Subcutaneous abdominal adipose tissue (tissue), 5 donors: Measurements from ENCODE around the gene ADAMTS17.

ENCODE experiments used
- H3K27ac ChIP-seq: one replicate; pipeline ENCODE4 v1.7.0; 2013; ENCODE audit warnings: low read depth, mild to moderate bottlenecking, inconsistent platforms, low read length, moderate library complexity
- H3K27me3 ChIP-seq, 5 donors: one replicate each; pipeline ENCODE4 v1.7.0; 2013; ENCODE audit warnings: low read length in 5 of 5, inconsistent platforms in 1 of 5; ENCODE audit not compliant: control insufficient read depth in 5 of 5, insufficient read depth in 4 of 5
- H3K36me3 ChIP-seq, 5 donors: one replicate each; pipeline ENCODE4 v1.7.0; 2013; ENCODE audit warnings: low read length in 5 of 5; ENCODE audit not compliant: control insufficient read depth in 5 of 5, insufficient read depth in 5 of 5
- H3K4me1 ChIP-seq, 5 donors: one replicate each; pipeline ENCODE4 v1.7.0; 2013; ENCODE audit warnings: low read length in 5 of 5, mild to moderate bottlenecking in 3 of 5, moderate library complexity in 1 of 5; ENCODE audit not compliant: control insufficient read depth in 5 of 5, insufficient read depth in 5 of 5
- H3K4me3 ChIP-seq, 5 donors: one replicate each; pipeline ENCODE4 v1.7.0; 2013; ENCODE audit warnings: low read length in 5 of 5, low read depth in 1 of 5
- H3K9ac ChIP-seq, 5 donors: one replicate each; pipeline ENCODE4 v1.7.0; 2013; ENCODE audit warnings: low read length in 5 of 5, mild to moderate bottlenecking in 4 of 5, moderate library complexity in 3 of 5
- H3K9me3 ChIP-seq, 5 donors: one replicate each; pipeline ENCODE4 v1.7.0; 2013; ENCODE audit warnings: low read length in 5 of 5; ENCODE audit not compliant: control insufficient read depth in 5 of 5
- donor health status: healthy.
- donor health status: healthy.
- donor health status: healthy.
- donor health status: healthy.
- donor health status: healthy.

The ADAMTS17 gene

DNA sequence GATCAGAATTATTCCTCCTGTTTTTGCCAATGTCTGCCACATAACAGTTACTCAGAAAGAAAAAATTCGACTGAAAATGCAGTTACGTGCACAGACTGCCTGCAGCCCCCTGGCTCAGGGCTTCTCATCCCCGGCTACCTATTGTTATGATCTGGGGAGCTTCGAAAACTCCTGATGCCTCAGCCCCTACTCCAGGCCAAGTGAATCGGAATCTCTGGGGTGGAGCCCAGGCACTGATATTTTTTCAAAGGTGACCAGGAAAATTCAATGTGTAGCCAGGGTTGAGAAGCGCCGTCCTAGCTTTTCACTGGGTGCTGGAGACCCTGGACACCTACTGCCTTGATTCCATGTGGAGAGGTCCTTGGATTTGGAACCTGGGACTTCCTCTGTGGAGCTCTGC, 8.5 kb downstream of the ADAMTS17 start:
- Histone ChIP-seq H3K36me3 (no peaks in the 10 kb centered on the region), H3K27ac (no peak overlapping the region), H3K9me3 (no peaks in the 10 kb centered on the region), H3K27me3 (peaks cover 0 to 4% (median 0%) of the 10 kb centered on the region in 5 donors), H3K4me3 (no peak overlapping the region), H3K9ac (no peak overlapping the region), H3K4me1 (no peaks in the 10 kb centered on the region)

DNA sequence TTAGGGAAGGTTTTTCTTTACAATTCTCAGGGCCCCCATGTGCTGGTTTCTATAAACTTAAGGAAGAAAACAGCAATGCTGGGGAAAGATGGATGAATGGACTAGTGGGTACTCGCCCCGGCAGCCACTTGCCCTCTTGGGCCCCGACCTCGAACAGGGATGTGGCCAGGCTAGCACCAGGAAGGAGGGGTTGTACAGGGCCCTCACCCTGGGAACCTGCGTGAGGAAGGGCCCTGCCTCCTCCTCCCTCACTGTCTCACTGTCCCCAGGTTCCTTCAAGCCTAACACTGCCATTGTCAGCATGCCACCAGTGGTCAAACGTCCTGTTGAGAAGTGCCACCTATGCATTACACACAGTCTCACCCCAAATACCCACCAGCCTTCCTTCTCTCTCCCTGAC, 9.1 kb downstream of the ADAMTS17 start:
- Histone ChIP-seq H3K27me3 (peaks cover 0 to 4% (median 0%) of the 10 kb centered on the region in 5 donors), H3K4me1 (no peaks in the 10 kb centered on the region), H3K4me3 (no peak overlapping the region), H3K9ac (no peak overlapping the region), H3K36me3 (no peaks in the 10 kb centered on the region), H3K27ac (no peak overlapping the region), H3K9me3 (no peaks in the 10 kb centered on the region)

DNA sequence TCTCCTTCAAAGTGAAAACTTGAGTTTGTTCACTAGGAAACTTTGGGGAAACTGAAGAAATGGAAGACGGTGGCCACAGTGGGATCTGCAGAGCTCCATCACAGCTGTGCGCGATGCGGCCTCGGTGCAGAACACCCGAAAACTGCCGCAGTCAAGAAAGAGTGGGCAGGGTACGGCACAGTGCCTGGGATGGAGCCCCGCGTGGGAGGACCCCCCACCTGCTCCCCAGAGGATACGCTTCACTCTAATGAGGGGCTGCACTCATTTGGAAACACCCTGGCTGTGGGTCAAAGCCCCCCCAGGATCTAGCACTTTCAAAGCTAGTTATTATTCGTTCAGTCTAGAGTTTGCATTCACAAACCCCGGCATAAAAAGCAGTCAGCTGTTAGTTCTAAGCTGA, 9.5 kb downstream of the ADAMTS17 start:
- Histone ChIP-seq H3K36me3 (no peaks in the 10 kb centered on the region), H3K9me3 (no peaks in the 10 kb centered on the region), H3K27me3 (peaks cover 0 to 4% (median 0%) of the 10 kb centered on the region in 5 donors), H3K9ac (no peak overlapping the region), H3K27ac (no peak overlapping the region), H3K4me3 (no peak overlapping the region), H3K4me1 (no peaks in the 10 kb centered on the region)

DNA sequence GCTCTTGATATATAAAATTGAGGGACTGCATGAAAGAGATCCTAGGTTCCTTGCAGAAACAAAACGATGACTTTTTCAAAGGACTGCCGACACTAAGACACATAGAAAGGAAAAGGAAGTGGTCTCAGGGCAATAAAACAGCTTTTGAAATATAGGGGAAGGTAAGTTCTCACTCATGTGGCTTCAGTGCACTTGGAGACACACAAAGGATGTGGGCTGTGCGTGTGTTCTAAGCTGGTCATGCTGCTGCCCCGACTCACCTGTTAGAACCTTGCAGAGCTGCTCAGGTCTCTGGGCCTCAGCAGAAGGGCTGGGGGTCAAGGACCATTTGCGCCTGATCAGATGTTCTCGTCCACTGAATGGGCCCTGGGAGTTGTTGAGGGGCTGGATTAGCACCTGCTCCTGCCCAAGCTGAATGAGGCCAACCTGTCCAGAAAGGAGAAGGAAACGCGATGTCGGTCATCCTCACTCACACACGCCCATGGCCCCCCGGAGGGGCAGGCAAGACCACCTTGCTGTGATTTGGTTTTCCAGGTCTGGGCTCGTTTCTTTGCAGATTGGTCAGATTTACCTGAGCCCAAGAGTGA, 11.1 kb downstream of the ADAMTS17 start:
- Histone ChIP-seq H3K4me3 (no peak overlapping the region), H3K36me3 (no peaks in the 10 kb centered on the region), H3K9ac (no peak overlapping the region), H3K9me3 (no peaks in the 10 kb centered on the region), H3K27me3 (peaks cover 0 to 4% (median 0%) of the 10 kb centered on the region in 5 donors), H3K27ac (no peak overlapping the region), H3K4me1 (no peaks in the 10 kb centered on the region)

DNA sequence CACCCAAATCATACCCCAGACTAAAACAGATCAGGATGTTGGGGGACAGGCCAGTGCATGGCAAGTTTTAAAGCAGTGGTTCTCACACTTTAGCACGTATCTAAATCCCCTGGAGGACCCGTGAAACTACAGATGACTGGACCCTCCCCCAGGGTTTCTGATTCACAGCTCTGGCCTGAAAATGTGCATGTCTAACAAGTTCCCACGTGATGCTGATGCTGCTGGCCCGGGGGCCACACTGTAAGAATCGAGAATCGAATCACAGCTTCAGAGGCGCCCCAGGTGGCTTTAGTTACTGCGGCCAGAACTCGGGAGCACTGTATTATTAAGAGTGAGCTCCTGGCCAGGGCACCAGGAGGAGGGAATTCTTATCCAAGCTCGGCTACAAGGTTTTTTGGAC, 11.6 kb downstream of the ADAMTS17 start:
- Histone ChIP-seq H3K27me3 (peaks cover 0 to 4% (median 0%) of the 10 kb centered on the region in 5 donors), H3K27ac (no peak overlapping the region), H3K4me3 (no peak overlapping the region), H3K9ac (no peak overlapping the region), H3K9me3 (peaks cover 0 to 3% (median 0%) of the 10 kb centered on the region in 5 donors), H3K36me3 (no peaks in the 10 kb centered on the region), H3K4me1 (no peaks in the 10 kb centered on the region)

DNA sequence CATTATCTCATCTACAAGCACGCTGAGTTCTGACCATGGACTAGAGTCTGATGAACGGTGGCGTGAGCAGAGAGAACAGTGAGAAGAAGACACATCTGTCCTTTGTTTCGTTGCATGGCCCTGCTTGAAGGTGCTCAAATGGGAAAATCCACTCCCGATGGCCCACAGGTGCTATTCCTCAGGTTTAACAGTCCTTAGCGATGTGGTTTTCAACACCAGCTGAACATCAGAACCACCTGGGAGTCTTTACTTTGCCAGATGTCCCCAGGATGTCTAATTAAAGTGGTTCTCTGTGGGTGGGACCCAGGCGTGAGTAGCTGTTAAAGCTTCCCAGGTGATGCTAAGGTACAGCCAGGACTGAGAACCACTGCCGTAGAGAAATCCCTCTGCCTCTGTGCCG, 13.0 kb downstream of the ADAMTS17 start:
- Histone ChIP-seq H3K36me3 (no peaks in the 10 kb centered on the region), H3K4me3 (no peak overlapping the region), H3K9me3 (peaks cover 0 to 3% (median 0%) of the 10 kb centered on the region in 5 donors), H3K4me1 (no peaks in the 10 kb centered on the region), H3K27ac (no peak overlapping the region), H3K27me3 (no peaks in the 10 kb centered on the region), H3K9ac (no peak overlapping the region)

DNA sequence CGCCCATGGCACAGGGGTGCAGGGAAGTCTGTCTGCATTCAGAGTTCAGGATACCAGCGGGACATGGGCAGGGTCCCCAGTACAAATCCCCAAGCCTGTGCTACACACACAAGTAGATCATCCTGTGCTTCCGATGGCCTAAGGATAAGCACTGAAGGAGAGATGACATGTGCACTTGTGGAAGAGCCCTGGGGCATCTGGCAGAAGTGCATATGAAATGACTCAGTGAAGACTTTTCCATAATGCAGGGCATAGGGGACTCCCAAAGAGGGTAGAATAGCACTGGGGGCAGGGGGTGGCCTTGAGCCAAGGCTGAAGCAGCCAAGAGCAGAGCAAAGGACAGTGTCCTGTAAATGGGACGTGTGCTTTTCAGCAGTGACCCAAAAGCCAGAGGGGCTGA, 22.9 kb downstream of the ADAMTS17 start:
- no peak overlapping the region for H3K9ac ChIP-seq
- peaks cover 0 to 12% (median 3%) of the 10 kb centered on the region in 5 donors for H3K9me3 ChIP-seq
- no peak overlapping the region for H3K27ac ChIP-seq
- H3K36me3 ChIP-seq: no peaks in the 10 kb centered on the region
- no peaks in the 10 kb centered on the region for H3K27me3 ChIP-seq
- no peak overlapping the region for H3K4me3 ChIP-seq
- H3K4me1 ChIP-seq: no peaks in the 10 kb centered on the region

DNA sequence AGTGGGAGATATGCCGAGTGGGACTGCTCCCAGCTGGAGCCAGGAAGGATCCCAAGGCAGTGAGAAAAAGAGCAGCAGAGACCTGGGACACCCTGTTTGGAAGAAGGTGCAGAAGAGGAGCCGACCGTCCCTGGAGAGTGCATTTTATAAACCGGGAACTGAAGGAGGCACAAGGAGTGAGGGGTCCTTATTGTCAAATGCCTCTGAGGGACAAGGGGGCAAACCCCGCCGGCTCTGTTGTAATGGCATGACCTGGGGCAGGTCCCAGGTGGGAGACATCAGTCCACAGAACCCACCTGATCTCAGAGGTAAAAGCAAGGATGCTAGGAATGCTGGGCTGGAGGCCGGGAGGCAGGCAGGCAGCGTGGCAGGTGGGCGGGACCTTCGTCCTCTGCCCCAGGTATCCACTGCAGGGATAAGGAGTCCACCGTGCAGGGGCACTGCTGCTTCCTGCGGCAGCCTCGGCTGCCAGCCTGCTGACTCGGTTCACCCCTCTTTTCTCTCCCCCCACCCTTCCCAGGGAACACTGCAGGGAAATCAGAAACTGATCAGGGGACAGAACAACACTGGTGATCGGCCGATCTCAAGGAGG, 26.9 kb downstream of the ADAMTS17 start:
- H3K36me3 ChIP-seq: no peaks in the 10 kb centered on the region
- H3K4me1 ChIP-seq: peaks cover 8 to 17% (median 13%) of the 10 kb centered on the region in 5 donors
- H3K4me3 ChIP-seq: no peak overlapping the region
- no peak overlapping the region for H3K9ac ChIP-seq
- H3K27me3 ChIP-seq: peaks cover 0 to 7% (median 0%) of the 10 kb centered on the region in 5 donors
- H3K9me3 ChIP-seq: peaks cover 0 to 16% (median 13%) of the 10 kb centered on the region in 5 donors
- H3K27ac ChIP-seq: no peak overlapping the region

DNA sequence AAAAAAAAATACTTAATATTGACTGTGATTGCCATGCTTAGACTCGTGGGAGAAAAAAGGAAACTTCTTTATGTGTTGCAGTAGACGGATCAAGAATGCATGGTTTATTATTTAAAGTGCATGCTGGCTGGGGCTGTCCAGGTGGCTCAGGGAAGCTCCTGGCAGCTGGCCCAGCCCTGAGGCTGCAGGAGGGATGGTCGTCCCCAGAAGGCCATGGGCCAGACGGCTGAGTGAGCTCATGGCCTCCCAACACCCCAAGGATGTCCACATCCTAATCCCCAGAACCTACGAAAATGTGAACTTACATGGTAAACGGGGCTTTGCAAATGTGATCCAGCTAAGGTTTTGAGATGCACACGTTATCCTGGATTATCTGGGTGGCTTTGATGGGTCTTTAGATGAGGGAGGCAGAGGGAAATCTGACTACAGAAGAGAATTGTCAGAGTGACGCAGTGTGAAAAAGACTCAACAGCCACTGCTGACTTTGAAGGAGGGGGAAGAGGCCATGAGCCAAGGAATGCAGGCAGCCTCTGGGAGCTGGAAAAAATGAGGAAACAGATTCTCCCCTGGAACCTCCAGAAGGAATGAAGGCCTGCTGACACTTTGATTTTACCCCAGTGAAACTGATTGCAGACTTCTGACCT, 29.8 kb downstream of the ADAMTS17 start:
- peaks cover 13 to 41% (median 27%) of the 10 kb centered on the region in 5 donors for H3K4me1 ChIP-seq
- no peak overlapping the region for H3K4me3 ChIP-seq
- H3K36me3 ChIP-seq: no peaks in the 10 kb centered on the region
- H3K9me3 ChIP-seq: peaks cover 0 to 9% (median 6%) of the 10 kb centered on the region in 5 donors
- peaks cover 0 to 7% (median 0%) of the 10 kb centered on the region in 5 donors for H3K27me3 ChIP-seq
- no peak overlapping the region for H3K27ac ChIP-seq
- H3K9ac ChIP-seq: no peak overlapping the region

DNA sequence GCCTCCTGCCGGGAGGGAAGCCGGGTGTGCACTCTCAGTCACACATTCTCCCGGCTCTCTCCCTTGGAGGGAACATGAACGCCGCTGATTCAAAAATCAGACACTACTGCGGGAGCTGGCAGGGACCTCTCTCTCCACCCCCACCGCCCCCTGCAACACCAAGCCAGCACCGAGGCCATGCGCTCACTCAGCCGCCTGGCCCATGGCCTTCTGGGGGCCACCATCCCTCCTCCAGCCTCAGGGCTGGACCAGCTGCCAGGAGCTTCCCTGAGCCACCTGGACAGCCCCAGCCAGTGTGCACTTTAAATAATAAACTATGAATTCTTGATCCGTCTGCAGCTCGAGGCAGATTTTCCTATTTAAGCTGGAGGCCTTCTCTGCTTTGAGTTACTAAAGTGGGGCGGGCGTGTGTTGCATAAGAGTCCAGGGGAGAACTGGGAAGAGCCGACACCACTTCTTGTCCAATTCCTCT, 30.6 kb downstream of the ADAMTS17 start:
- Histone ChIP-seq H3K36me3 (no peaks in the 10 kb centered on the region), H3K27ac (no peak overlapping the region), H3K4me1 (peaks cover 13 to 41% (median 27%) of the 10 kb centered on the region in 5 donors)

More for the DNA sequence above, 30.6 kb downstream of the ADAMTS17 start:
- peak overlapping the region in 1 of 5 donors; percentile 11 for H3K4me3 ChIP-seq
- no peak overlapping the region for H3K9ac ChIP-seq
- peaks cover 0 to 9% (median 6%) of the 10 kb centered on the region in 5 donors for H3K9me3 ChIP-seq
- H3K27me3 ChIP-seq: peaks cover 0 to 7% (median 2%) of the 10 kb centered on the region in 5 donors
